Breast epithelium (tissue), 4 donors: ENCODE measurements around the gene TEN1. TPM values are rescaled to one million over a fixed set of nuclear protein-coding genes. Genes with fewer than 3 reads are reported as not detected.

Source experiments
- DNase-seq, 2 donors: peaks; one replicate each; pipeline ENCODE4 v3.0.0-alpha.2; 2019; ENCODE audit warnings: low spot score in 2 of 2
- H3K27ac ChIP-seq, 2 donors: fragments of 200-600 bp; sonication (generic) in 1 of 2; one replicate each; pipeline ENCODE4 v1.5.1; 2016 to 2019; ENCODE audit warnings: mild to moderate bottlenecking in 1 of 2
- H3K27me3 ChIP-seq, 2 donors: fragments of 200-600 bp; sonication (generic) in 1 of 2; one replicate each; pipeline versions ENCODE4 v1.5.1 to v1.6.0; 2017 to 2019; ENCODE audit warnings: control low read depth in 1 of 2, mild to moderate bottlenecking in 1 of 2
- H3K36me3 ChIP-seq: fragments of 200-600 bp; one replicate; pipeline ENCODE4 v1.5.1; 2019
- H3K4me1 ChIP-seq, 2 donors: fragments of 200-600 bp; sonication (generic); one replicate each; pipeline ENCODE4 v1.5.1; 2016 to 2019; ENCODE audit warnings: control low read depth in 1 of 2
- H3K4me3 ChIP-seq, 3 donors: fragments of 200-600 bp; sonication (generic); 1 replicate in 2 of 3; 2 replicates in 1 of 3; pipeline ENCODE4 v1.5.1; 2016 to 2019; ENCODE audit warnings: mild to moderate bottlenecking in 3 of 3, moderate library complexity in 2 of 3
- H3K9me3 ChIP-seq, 2 donors: fragments of 200-600 bp; sonication (generic) in 1 of 2; one replicate each; pipeline ENCODE4 v1.5.1; 2016 to 2019; ENCODE audit warnings: control low read depth in 1 of 2
- POLR2A ChIP-seq: fragments of 450-650 bp; IDR thresholded peaks from one replicate; pipeline ENCODE4 v1.6.1; 2016; ENCODE audit warnings: antibody characterized with exemption, mild to moderate bottlenecking, moderate library complexity
- POLR2AphosphoS5 ChIP-seq, 3 donors: sonication (generic); formaldehyde crosslinking; IDR thresholded peaks; one replicate each; pipeline ENCODE4 v1.6.1; 2017; ENCODE audit warnings: antibody characterized with exemption in 3 of 3
- intact Hi-C: fragments of 100-400 bp; cut with DNase I; formaldehyde crosslinking; loops from one replicate; pipeline ENCODE4 v1.15.1; 2023; ENCODE audit warnings: low total_unique reads
- total RNA-seq, 3 donors: library from RNA; depleted of rRNA; stranded (reverse); fragments of >200 nt; gene quantifications; one replicate each; pipeline ENCODE4 v1.1.0, GENCODE V29; 2016
- TF ChIP-seq, protein P1 (sequence below), 3 donors: fragments of 450-650 bp; IDR thresholded peaks; one replicate each; pipeline ENCODE4 v1.5.1; 2016 to 2017; ENCODE audit warnings: antibody characterized with exemption in 3 of 3, mild to moderate bottlenecking in 3 of 3, moderate library complexity in 3 of 3

TEN1 gene
- total RNA-seq, 3 donors from 2014 or later: 16.7 to 30.2 (median 26.8) TPM

DNA sequence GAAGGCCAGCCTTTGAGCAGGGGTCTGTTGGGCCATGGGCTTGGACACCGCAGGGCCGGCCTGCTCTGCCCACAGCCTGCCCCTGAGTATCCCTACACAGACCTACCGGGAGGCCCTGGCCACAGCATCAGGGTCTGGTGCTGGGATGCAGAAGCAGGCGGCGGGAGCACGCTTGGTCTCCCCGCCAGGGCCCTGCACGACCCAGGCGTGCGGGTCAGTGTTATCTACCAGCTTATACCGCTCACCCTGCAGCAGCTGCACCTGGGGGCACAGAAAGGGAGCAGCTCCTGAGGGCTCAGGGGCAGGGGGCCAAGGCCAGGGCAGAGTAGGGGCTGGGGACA lies 39.3 kb downstream of the TEN1 start:
- intact Hi-C loops: no loop called here
- no peak overlapping the region for H3K27ac ChIP-seq
- no peak for TF ChIP-seq POLR2AphosphoS5 (IDR thresholded peaks at IDR 0.05)
- TF ChIP-seq, protein P1, sequence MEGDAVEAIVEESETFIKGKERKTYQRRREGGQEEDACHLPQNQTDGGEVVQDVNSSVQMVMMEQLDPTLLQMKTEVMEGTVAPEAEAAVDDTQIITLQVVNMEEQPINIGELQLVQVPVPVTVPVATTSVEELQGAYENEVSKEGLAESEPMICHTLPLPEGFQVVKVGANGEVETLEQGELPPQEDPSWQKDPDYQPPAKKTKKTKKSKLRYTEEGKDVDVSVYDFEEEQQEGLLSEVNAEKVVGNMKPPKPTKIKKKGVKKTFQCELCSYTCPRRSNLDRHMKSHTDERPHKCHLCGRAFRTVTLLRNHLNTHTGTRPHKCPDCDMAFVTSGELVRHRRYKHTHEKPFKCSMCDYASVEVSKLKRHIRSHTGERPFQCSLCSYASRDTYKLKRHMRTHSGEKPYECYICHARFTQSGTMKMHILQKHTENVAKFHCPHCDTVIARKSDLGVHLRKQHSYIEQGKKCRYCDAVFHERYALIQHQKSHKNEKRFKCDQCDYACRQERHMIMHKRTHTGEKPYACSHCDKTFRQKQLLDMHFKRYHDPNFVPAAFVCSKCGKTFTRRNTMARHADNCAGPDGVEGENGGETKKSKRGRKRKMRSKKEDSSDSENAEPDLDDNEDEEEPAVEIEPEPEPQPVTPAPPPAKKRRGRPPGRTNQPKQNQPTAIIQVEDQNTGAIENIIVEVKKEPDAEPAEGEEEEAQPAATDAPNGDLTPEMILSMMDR (IDR thresholded peaks at IDR 0.05): no peak
- no peaks in the 10 kb centered on the region for H3K27me3 ChIP-seq
- no peaks in the 10 kb centered on the region for H3K36me3 ChIP-seq
- DNase-seq: no peak
- no peaks in the 10 kb centered on the region for H3K4me1 ChIP-seq
- H3K9me3 ChIP-seq: no peaks in the 10 kb centered on the region
- no peak overlapping the region for H3K4me3 ChIP-seq

DNA sequence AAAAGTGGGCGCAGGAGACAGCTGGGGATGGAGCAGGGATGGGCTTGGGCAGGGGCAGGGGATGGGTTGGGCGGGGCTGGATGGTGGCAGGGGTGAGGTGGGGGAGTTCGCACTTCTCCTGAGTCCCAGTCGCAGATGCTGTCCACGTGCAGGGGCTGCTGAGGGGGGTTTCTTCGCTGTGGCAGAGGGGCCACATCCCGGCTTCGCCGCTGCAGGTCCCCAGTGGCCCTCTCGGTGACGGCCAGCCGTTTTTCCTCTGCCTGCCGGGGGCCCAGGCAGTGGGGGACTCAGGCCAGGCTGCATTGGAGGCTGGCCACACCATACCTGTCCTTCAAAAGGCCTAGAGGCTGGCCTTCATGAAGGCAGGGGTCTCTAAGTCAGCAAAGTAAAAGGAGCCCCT lies 39.8 kb downstream of the TEN1 start:
- Histone ChIP-seq H3K27me3 (no peaks in the 10 kb centered on the region), H3K27ac (no peak overlapping the region), H3K36me3 (no peaks in the 10 kb centered on the region), H3K4me1 (no peaks in the 10 kb centered on the region), H3K9me3 (no peaks in the 10 kb centered on the region), H3K4me3 (no peak overlapping the region)
- no peak for DNase-seq
- TF ChIP-seq POLR2AphosphoS5 (IDR thresholded peaks at IDR 0.05): no peak
- TF ChIP-seq, protein P1 (IDR thresholded peaks at IDR 0.05): no peak
- no peak for TF ChIP-seq POLR2A
- intact Hi-C loops: no loop called here

DNA sequence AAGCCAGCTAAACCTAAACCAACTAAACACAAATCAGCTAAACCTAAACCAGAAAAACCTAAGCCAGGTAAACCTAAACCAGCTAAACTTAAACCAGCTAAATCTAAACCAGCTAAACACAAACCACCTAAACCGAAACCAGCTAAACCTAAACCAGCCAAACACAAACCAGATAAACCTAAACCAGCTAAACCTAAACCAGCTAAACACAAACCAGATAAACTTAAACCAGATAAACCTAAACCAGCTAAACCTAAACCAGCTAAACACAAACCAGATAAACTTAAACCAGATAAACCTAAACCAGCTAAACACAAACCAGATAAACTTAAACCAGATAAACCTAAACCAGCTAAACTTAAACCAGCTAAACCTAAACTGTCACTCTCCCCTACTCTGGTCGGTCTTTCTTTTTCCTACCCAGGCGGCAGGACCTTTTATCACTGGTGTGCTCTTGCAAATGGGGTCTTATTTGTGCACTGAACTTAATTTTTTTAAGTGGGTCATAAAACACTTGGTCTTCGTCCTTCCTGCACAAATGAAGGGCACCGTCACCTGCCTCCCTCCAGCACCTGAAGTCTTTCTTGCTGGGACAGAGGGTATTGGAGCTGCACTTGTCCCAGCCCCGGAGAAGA lies 40.9 kb downstream of the TEN1 start:
- intact Hi-C loops: no loop called here
- DNase-seq: no peak
- Histone ChIP-seq H3K36me3 (no peaks in the 10 kb centered on the region), H3K9me3 (no peaks in the 10 kb centered on the region), H3K4me3 (no peak overlapping the region), H3K4me1 (no peaks in the 10 kb centered on the region), H3K27ac (no peak overlapping the region), H3K27me3 (no peaks in the 10 kb centered on the region)
- no peak for TF ChIP-seq POLR2AphosphoS5 (IDR thresholded peaks at IDR 0.05)
- TF ChIP-seq, protein P1 (IDR thresholded peaks at IDR 0.05): no peak
- no peak for TF ChIP-seq POLR2A

DNA sequence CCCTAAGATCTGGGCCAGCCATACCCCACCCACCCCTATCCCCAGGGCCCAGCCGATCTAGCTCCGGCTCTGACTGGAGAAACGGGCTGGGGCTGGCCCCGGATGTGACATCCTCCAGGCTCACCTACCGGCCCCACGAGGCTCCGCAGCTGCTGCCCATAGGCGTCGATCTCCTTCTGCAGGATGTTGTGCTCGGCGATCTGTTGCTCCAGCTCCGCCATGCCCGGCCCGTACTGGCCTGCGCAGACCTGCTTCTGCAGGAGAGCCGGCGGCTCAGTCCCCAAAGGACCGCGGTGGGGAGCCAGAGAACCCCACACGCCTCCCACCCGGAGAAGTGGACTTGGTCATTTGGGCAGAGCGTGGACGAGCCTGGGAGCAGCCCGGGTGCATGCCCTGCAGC lies 43.2 kb downstream of the TEN1 start:
- Histone ChIP-seq H3K27me3 (no peaks in the 10 kb centered on the region), H3K4me3 (no peak overlapping the region), H3K36me3 (no peaks in the 10 kb centered on the region), H3K27ac (no peak overlapping the region), H3K4me1 (no peaks in the 10 kb centered on the region), H3K9me3 (no peaks in the 10 kb centered on the region)
- intact Hi-C loops: no loop called here
- DNase-seq: no peak
- TF ChIP-seq, protein P1 (IDR thresholded peaks at IDR 0.05): no peak
- TF ChIP-seq POLR2AphosphoS5 (IDR thresholded peaks at IDR 0.05) (no peak), POLR2A (no peak)

DNA sequence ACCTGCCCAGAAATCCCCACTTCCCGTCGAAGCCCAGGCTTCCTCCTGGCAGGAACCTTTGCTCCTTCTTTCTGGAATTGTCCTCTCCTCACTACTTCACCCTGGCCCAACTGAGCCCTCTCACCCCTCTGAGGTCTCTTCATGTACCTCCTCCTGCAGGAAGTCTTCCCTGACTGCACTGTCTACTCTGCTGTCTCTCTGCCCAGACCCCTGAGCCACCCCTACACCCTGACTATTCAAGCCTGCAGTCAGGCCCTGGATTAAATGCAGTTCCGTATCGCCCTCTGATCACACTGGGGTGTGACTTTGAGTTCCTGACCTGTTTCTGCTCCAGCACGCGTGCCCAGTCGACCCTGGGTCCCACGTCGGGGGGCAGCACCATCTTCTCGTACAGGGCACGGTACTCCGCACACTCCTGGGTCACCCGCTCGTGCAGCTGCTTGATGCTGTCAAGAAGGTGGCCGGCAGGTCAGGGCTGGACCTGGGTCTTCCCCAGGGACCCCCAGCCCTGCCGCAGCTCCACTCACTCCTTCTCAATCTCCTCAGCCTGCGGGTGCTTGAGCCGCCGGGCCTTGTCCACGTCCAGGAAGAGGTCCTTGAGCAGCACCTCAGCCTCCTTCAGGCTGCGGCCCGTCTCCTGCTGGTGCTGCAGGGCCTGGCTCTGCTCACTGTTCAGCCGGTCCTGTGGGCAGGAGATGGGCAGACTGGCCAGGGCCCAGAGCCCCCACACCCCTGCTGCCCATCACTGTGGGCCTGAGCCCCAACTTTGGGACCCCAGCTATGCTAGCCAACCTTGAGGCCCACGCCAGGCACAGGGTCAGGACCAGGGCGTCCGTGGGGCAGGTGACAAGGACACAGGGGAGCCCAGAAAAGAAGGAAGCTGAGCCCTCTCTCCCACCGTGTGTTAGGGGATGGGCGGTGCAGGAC lies 44.2 kb downstream of the TEN1 start:
- Histone ChIP-seq H3K9me3 (no peaks in the 10 kb centered on the region), H3K36me3 (no peaks in the 10 kb centered on the region), H3K4me1 (no peaks in the 10 kb centered on the region), H3K4me3 (no peak overlapping the region), H3K27me3 (no peaks in the 10 kb centered on the region), H3K27ac (no peak overlapping the region)
- no peak for TF ChIP-seq POLR2AphosphoS5 (IDR thresholded peaks at IDR 0.05)
- no peak for TF ChIP-seq POLR2A
- TF ChIP-seq, protein P1 (IDR thresholded peaks at IDR 0.05): no peak
- DNase-seq: no peak
- intact Hi-C loops: no loop called here
